Measurements from ENCODE around the gene JAKMIP1. TPM values are rescaled to one million over a fixed set of nuclear protein-coding genes. Genes with fewer than 3 reads are reported as not detected.

Gene JAKMIP1
- total RNA-seq, 1 donor from 2014 or later = 0.64 TPM

DNA sequence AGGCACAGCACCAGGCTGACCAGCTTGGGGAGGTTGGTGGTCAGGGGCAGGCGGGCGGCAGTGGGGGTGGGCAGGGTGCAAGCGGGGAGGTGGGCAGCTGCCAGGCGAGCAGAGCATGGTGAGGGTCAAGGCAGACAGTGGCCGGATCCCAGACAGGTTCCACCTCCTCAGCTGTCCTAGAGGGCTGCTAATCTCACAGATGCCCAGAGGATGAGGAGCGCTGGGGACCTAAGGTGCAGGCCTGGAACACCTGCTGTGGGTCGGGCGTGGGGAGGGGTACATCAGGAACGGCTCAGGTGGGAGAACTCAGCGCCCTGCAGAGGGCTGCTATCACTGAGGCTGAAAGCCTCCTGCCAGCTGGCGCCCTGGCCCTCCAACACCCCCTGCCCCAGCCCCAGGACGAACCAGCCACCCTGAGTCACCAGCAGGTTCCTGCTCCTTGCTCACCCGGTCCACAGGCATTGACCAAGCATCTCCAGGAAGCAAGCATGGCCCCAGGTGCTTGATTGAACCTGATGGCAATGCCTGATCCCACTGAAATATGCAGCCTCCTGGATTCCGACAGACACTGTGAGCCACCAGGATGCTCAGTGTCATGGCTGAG lies 153.7 kb downstream of the JAKMIP1 start:
- Histone ChIP-seq H3K9me3 (no peaks in the 10 kb centered on the region), H3K36me3 (no peaks in the 10 kb centered on the region), H3K4me3 (no peak overlapping the region), H3K27me3 (peaks cover 8% of the 10 kb centered on the region), H3K27ac (no peak overlapping the region), H3K4me1 (no peaks in the 10 kb centered on the region)
- ATAC-seq = no peak
- TF ChIP-seq, protein P1, sequence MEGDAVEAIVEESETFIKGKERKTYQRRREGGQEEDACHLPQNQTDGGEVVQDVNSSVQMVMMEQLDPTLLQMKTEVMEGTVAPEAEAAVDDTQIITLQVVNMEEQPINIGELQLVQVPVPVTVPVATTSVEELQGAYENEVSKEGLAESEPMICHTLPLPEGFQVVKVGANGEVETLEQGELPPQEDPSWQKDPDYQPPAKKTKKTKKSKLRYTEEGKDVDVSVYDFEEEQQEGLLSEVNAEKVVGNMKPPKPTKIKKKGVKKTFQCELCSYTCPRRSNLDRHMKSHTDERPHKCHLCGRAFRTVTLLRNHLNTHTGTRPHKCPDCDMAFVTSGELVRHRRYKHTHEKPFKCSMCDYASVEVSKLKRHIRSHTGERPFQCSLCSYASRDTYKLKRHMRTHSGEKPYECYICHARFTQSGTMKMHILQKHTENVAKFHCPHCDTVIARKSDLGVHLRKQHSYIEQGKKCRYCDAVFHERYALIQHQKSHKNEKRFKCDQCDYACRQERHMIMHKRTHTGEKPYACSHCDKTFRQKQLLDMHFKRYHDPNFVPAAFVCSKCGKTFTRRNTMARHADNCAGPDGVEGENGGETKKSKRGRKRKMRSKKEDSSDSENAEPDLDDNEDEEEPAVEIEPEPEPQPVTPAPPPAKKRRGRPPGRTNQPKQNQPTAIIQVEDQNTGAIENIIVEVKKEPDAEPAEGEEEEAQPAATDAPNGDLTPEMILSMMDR (IDR thresholded peaks at IDR 0.05) = no peak
- no peak for DNase-seq
- intact Hi-C loops (cut with DNase I) = no loop called here

DNA sequence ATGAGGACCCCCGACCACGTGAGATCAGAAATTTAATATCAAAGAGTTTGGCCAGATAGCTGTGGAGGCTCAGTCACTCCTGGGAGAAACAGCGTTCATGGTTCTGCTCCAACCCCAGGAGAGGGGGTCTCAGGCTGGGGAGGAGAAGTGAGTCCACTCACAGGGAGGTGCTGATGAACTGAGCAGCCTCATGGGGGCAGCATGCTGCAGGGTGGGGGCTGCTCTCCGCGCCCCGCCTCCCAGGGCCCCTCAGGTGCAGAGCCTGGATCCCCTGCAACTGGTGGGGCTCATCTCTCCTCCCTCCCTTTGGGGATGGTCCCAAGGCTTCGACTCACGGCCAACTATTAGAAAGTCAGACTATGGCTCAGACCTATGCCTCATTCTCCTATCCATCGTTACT lies 155.5 kb downstream of the JAKMIP1 start:
- no peak for DNase-seq

DNA sequence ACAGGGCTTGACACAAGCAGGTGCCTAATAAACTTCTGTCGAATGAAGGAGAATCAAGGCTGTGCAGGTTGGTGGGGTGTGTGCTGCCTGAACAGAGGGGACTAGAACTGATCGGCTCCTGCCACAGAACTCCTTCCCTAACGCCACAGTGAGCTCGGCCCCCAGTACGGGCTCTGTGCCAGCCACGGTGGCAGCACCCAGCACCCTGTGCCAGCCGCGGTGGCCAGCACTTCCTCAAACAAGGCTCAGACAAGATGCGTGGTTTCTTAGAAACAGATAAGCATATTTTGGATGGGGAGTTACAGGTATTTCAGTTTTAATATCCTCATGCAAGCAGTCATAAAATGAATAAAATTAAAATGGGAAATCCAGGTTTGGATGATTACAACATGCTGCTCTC lies 156.1 kb downstream of the JAKMIP1 start:
- DNase-seq (no peak), ATAC-seq (no peak)
- H3K4me3 ChIP-seq = no peak overlapping the region
- intact Hi-C loops (cut with DNase I) = no loop called here
- no peaks in the 10 kb centered on the region for H3K9me3 ChIP-seq
- no peaks in the 10 kb centered on the region for H3K36me3 ChIP-seq
- H3K27ac ChIP-seq = no peak overlapping the region
- TF ChIP-seq, protein P1 (IDR thresholded peaks at IDR 0.05) = no peak
- no peaks in the 10 kb centered on the region for H3K4me1 ChIP-seq
- H3K27me3 ChIP-seq = peaks cover 8% of the 10 kb centered on the region

More for the DNA sequence above, 155.5 kb downstream of the JAKMIP1 start:
- Histone ChIP-seq H3K9me3 (no peaks in the 10 kb centered on the region), H3K4me3 (no peak overlapping the region), H3K36me3 (no peaks in the 10 kb centered on the region), H3K4me1 (no peaks in the 10 kb centered on the region), H3K27me3 (peaks cover 8% of the 10 kb centered on the region), H3K27ac (no peak overlapping the region)
- intact Hi-C loops (cut with DNase I) = no loop called here
- ATAC-seq = no peak
- TF ChIP-seq, protein P1 (IDR thresholded peaks at IDR 0.05) = no peak

DNA sequence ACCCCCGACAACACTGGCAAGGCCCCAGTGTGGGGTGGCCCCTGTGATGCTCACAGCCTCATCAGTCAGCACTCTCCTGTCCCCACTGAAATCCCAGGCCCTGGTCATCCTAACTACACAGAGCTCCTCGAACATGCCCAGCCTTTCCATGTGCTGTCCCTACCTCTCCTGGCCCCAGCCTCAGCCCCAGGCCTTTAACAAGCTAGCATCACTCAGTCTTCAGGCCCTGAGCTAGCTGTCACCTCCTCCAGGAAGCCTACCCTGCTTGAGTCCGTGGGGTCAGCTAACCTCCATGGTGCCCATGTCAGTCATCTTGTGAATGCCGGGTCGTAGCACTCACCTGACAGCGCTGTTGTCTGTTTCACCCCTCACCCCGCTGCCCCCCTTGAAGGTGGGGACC lies 156.5 kb downstream of the JAKMIP1 start:
- no peak for DNase-seq
- intact Hi-C loops (cut with DNase I) = no loop called here
- no peaks in the 10 kb centered on the region for H3K36me3 ChIP-seq
- H3K4me1 ChIP-seq = no peaks in the 10 kb centered on the region
- peaks cover 8% of the 10 kb centered on the region for H3K27me3 ChIP-seq
- no peaks in the 10 kb centered on the region for H3K9me3 ChIP-seq
- H3K4me3 ChIP-seq = no peak overlapping the region
- ATAC-seq = no peak
- TF ChIP-seq, protein P1 (IDR thresholded peaks at IDR 0.05) = no peak
- H3K27ac ChIP-seq = no peak overlapping the region

DNA sequence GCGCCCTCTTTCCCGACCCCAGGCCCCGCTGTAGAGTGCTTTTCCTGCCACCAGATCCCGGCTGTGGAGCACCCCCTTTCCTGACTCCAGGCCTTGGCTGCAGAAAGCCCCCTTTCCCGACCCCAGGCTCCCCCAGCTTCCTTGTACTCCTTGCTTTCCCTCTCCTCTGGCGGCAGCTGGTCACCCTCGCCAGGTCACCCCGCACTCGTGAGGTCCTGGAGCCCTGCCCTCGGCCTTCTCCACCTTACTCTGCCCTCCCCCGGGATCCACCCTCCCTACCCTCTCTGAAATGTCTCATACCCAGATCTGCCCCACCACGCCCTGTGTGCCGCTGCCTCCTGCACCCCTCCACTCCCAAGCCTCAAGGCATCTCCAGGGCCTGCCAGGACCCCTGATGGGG lies 157.2 kb downstream of the JAKMIP1 start:
- H3K4me1 ChIP-seq = no peaks in the 10 kb centered on the region
- no peak overlapping the region for H3K4me3 ChIP-seq
- TF ChIP-seq, protein P1 (IDR thresholded peaks at IDR 0.05) = no peak
- H3K27me3 ChIP-seq = peaks cover 8% of the 10 kb centered on the region
- peak; percentile 7 for ATAC-seq
- no peaks in the 10 kb centered on the region for H3K36me3 ChIP-seq
- DNase-seq = no peak
- no peak overlapping the region for H3K27ac ChIP-seq
- no peaks in the 10 kb centered on the region for H3K9me3 ChIP-seq
- intact Hi-C loops (cut with DNase I) = no loop called here
